Activated CD4-positive, alpha-beta T cell treated with anti-CD3 and anti-CD28 coated beads, Interleukin-2, amount 50 U/mL, for 24 hours (primary cell): ENCODE results near the gene PHLDA3.
"Not testable (repeated sequence)": the region's sequence is repeated elsewhere in the genome, so short reads cannot be mapped to it uniquely, and the experiment has no call there.

ENCODE experiments used
- DNase-seq, 2 donors: peaks; one replicate each; pipeline ENCODE4 v3.0.0-alpha.2; 2020; ENCODE audit warnings: low read depth in 1 of 2, low spot score in 1 of 2

PHLDA3 gene

GRCh38 chr1:201503397-201504176, 34.6 kb upstream of the PHLDA3 start:
- DNase-seq = no peak

- DNase-seq = no peak
Measured at GRCh38 chr1:201502511-201502857, 33.5 kb upstream of the PHLDA3 start.

GRCh38 chr1:201501812-201502510, 33.0 kb upstream of the PHLDA3 start:
- DNase-seq = no peak

- DNase-seq = no peak
Measured at GRCh38 chr1:201501144-201501543, 32.2 kb upstream of the PHLDA3 start.

GRCh38 chr1:201500670-201501120, 31.7 kb upstream of the PHLDA3 start:
- no peak for DNase-seq

- no peak for DNase-seq
Measured at GRCh38 chr1:201499795-201500669, 31.0 kb upstream of the PHLDA3 start.

- DNase-seq = no peak
Measured at GRCh38 chr1:201499191-201499590, 30.2 kb upstream of the PHLDA3 start.

- DNase-seq = no peak
Measured at GRCh38 chr1:201498621-201499020, 29.6 kb upstream of the PHLDA3 start.

GRCh38 chr1:201497935-201498509, 29.0 kb upstream of the PHLDA3 start:
- no peak for DNase-seq

GRCh38 chr1:201496296-201496690, 27.3 kb upstream of the PHLDA3 start:
- DNase-seq = no peak

- DNase-seq = no peak
Measured at GRCh38 chr1:201495551-201496295, 26.7 kb upstream of the PHLDA3 start.

GRCh38 chr1:201493757-201494617, 25.0 kb upstream of the PHLDA3 start:
- DNase-seq = no peak

GRCh38 chr1:201493026-201493656, 24.2 kb upstream of the PHLDA3 start:
- DNase-seq = not testable (repeated sequence)

GRCh38 chr1:201491896-201492511, 23.0 kb upstream of the PHLDA3 start:
- no peak for DNase-seq

GRCh38 chr1:201490708-201491131, 21.7 kb upstream of the PHLDA3 start:
- no peak for DNase-seq

- no peak for DNase-seq
Measured at GRCh38 chr1:201489643-201490261, 20.8 kb upstream of the PHLDA3 start.

GRCh38 chr1:201488830-201489589, 20.0 kb upstream of the PHLDA3 start:
- DNase-seq = no peak

GRCh38 chr1:201487742-201488141, 18.8 kb upstream of the PHLDA3 start:
- DNase-seq = no peak
